ENCODE data around the gene AKAP8. TPM values are rescaled to one million over a fixed set of nuclear protein-coding genes. Genes with fewer than 3 reads are reported as not detected.
"Not testable (repeated sequence)": the region's sequence is repeated elsewhere in the genome, so short reads cannot be mapped to it uniquely, and the experiment has no call there.

The AKAP8 gene
- total RNA-seq, 1 donor from 2014 or later, result 17.0 TPM

- H3K9me3 ChIP-seq, result no peaks in the 10 kb centered on the region
- peaks cover 71 to 74% of the 10 kb centered on the region in 2 donors for H3K36me3 ChIP-seq
- no peak overlapping the region for H3K27ac ChIP-seq
- DNase-seq (ENCODE audit: low spot score in 2 of 2), result no peak
- intact Hi-C loops (cut with DNase I), result no loop called here
- no peaks in the 10 kb centered on the region for H3K27me3 ChIP-seq
- H3K4me3 ChIP-seq, result no peak overlapping the region
- no peaks in the 10 kb centered on the region for H3K4me1 ChIP-seq
- no peak for TF ChIP-seq CTCF (IDR thresholded peaks at IDR 0.05)
Measured at GRCh38 chr19:15367439-15367838, 12.1 kb downstream of the AKAP8 start.

GRCh38 chr19:15365264-15365663 lies 14.3 kb downstream of the AKAP8 start:
- Histone ChIP-seq H3K36me3 (peaks cover 68 to 69% of the 10 kb centered on the region in 2 donors), H3K27me3 (no peaks in the 10 kb centered on the region), H3K4me1 (no peaks in the 10 kb centered on the region), H3K9me3 (no peaks in the 10 kb centered on the region), H3K4me3 (no peak overlapping the region), H3K27ac (no peak overlapping the region)
- no peak for TF ChIP-seq CTCF (IDR thresholded peaks at IDR 0.05)
- intact Hi-C loops (cut with DNase I), result no loop called here
- no peak for DNase-seq (ENCODE audit: low spot score in 2 of 2)

GRCh38 chr19:15363791-15364190 lies 15.8 kb downstream of the AKAP8 start:
- H3K36me3 ChIP-seq, result peaks cover 68 to 69% of the 10 kb centered on the region in 2 donors
- H3K9me3 ChIP-seq; H3K27ac ChIP-seq; intact Hi-C loops (cut with DNase I); DNase-seq (ENCODE audit: low spot score in 2 of 2); H3K4me1 ChIP-seq; H3K27me3 ChIP-seq; H3K4me3 ChIP-seq: not testable (repeated sequence)

GRCh38 chr19:15363048-15363447 lies 16.5 kb downstream of the AKAP8 start:
- DNase-seq (ENCODE audit: low spot score in 2 of 2); H3K27me3 ChIP-seq; intact Hi-C loops (cut with DNase I); H3K4me3 ChIP-seq; H3K4me1 ChIP-seq; H3K27ac ChIP-seq; H3K9me3 ChIP-seq: not testable (repeated sequence)
- peaks cover 68 to 69% of the 10 kb centered on the region in 2 donors for H3K36me3 ChIP-seq

- H3K27ac ChIP-seq; intact Hi-C loops (cut with DNase I); DNase-seq (ENCODE audit: low spot score in 2 of 2); H3K27me3 ChIP-seq; H3K9me3 ChIP-seq; H3K4me1 ChIP-seq; H3K4me3 ChIP-seq: not testable (repeated sequence)
- peaks cover 76 to 77% of the 10 kb centered on the region in 2 donors for H3K36me3 ChIP-seq
Measured at GRCh38 chr19:15360015-15360414, 19.6 kb downstream of the AKAP8 start.

GRCh38 chr19:15358918-15359317 lies 20.7 kb downstream of the AKAP8 start:
- intact Hi-C loops (cut with DNase I), result no loop called here
- DNase-seq (ENCODE audit: low spot score in 2 of 2), result no peak
- Histone ChIP-seq H3K27me3 (no peaks in the 10 kb centered on the region), H3K4me3 (no peak overlapping the region), H3K9me3 (no peaks in the 10 kb centered on the region), H3K36me3 (peaks cover 78 to 79% of the 10 kb centered on the region in 2 donors), H3K27ac (no peak overlapping the region), H3K4me1 (no peaks in the 10 kb centered on the region)
- TF ChIP-seq CTCF (IDR thresholded peaks at IDR 0.05), result no peak

GRCh38 chr19:15357906-15358305 lies 21.7 kb downstream of the AKAP8 start:
- TF ChIP-seq CTCF (IDR thresholded peaks at IDR 0.05), result no peak
- Histone ChIP-seq H3K27ac (no peak overlapping the region), H3K4me1 (no peaks in the 10 kb centered on the region), H3K36me3 (peaks cover 84% of the 10 kb centered on the region in 2 donors), H3K4me3 (no peak overlapping the region), H3K9me3 (no peaks in the 10 kb centered on the region), H3K27me3 (no peaks in the 10 kb centered on the region)
- intact Hi-C loops (cut with DNase I), result no loop called here
- no peak for DNase-seq (ENCODE audit: low spot score in 2 of 2)

Measured in ascending aorta (tissue), 2 donors.